ENCODE measurements around the gene MAGI2.

GRCh38 chr7:78389022-78389421, 1064.4 kb downstream of the MAGI2 start:
- TF ChIP-seq CTCF (IDR thresholded peaks at IDR 0.05; ENCODE audit: borderline replicate concordance, extremely low read depth, low read length, poor library complexity, severe bottlenecking), result no peak
- no peak for TF ChIP-seq EZH2 (IDR thresholded peaks at IDR 0.05; ENCODE audit: borderline replicate concordance, low read depth, low read length, severe bottlenecking)

All from DND-41 (cell line).